NCI-H345 treated with DMSO at 0.1 percent for 48 hours (cell line): Measurements from ENCODE around the gene FSIP1.

Source experiments
- DNase-seq: peaks from one replicate; lab custom pipeline; 2025; ENCODE audit not compliant: unreplicated experiment; lab: John Stamatoyannopoulos, UW

Gene FSIP1

GRCh38 chr15:39767921-39768320 is 14.7 kb downstream of the FSIP1 start:
- DNase-seq = no peak

GRCh38 chr15:39761006-39761405 is 21.6 kb downstream of the FSIP1 start:
- DNase-seq = no peak

- peak; percentile 30 for DNase-seq
Observed at GRCh38 chr15:39756806-39757522, 25.7 kb downstream of the FSIP1 start.

GRCh38 chr15:39752991-39753390 is 29.6 kb downstream of the FSIP1 start:
- no peak for DNase-seq

GRCh38 chr15:39752246-39752645 is 30.4 kb downstream of the FSIP1 start:
- DNase-seq = no peak

GRCh38 chr15:39748276-39748675 is 34.4 kb downstream of the FSIP1 start:
- no peak for DNase-seq

- DNase-seq = no peak
Observed at GRCh38 chr15:39747326-39747725, 35.3 kb downstream of the FSIP1 start.

- DNase-seq = no peak
Observed at GRCh38 chr15:39746714-39747276, 35.8 kb downstream of the FSIP1 start.

GRCh38 chr15:39746176-39746575 is 36.5 kb downstream of the FSIP1 start:
- no peak for DNase-seq

- no peak for DNase-seq
Observed at GRCh38 chr15:39745415-39745814, 37.2 kb downstream of the FSIP1 start.

- no peak for DNase-seq
Observed at GRCh38 chr15:39744334-39745103, 38.1 kb downstream of the FSIP1 start.

- no peak for DNase-seq
Observed at GRCh38 chr15:39743611-39744010, 39.0 kb downstream of the FSIP1 start.

GRCh38 chr15:39741258-39741657 is 41.4 kb downstream of the FSIP1 start:
- DNase-seq = no peak

GRCh38 chr15:39738998-39739397 is 43.6 kb downstream of the FSIP1 start:
- DNase-seq = no peak

GRCh38 chr15:39737196-39737550 is 45.5 kb downstream of the FSIP1 start:
- no peak for DNase-seq

- DNase-seq = no peak
Observed at GRCh38 chr15:39736412-39737195, 46.0 kb downstream of the FSIP1 start.

- DNase-seq = no peak
Observed at GRCh38 chr15:39735120-39735717, 47.4 kb downstream of the FSIP1 start.

- no peak for DNase-seq
Observed at GRCh38 chr15:39731266-39731665, 51.4 kb downstream of the FSIP1 start.

- no peak for DNase-seq
Observed at GRCh38 chr15:39730552-39730951, 52.1 kb downstream of the FSIP1 start.

- no peak for DNase-seq
Observed at GRCh38 chr15:39729500-39729899, 53.1 kb downstream of the FSIP1 start.

GRCh38 chr15:39728845-39729244 is 53.8 kb downstream of the FSIP1 start:
- DNase-seq = no peak
